ENCODE data around the gene MTFP1. TPM values are rescaled to one million over a fixed set of nuclear protein-coding genes. Genes with fewer than 3 reads are reported as not detected.
A peak's percentile ranks its signal among the peaks of the same experiment; 100 is the strongest.

MTFP1 gene
- total and polyA plus RNA-seq, 9 of the 15 experiments (the other 6 are each of a cell fraction or from before 2014, with no cell fraction given): 10.7 to 52.0 (median 30.1) TPM

- TF ChIP-seq TEAD4 (IDR thresholded peaks at IDR 0.05; ENCODE audit: low read length): 0 out of 2 replicates have a peak, but pooled peaks have one; percentile 19
- no peak for TF ChIP-seq TEAD4 (CRISPR knock-in tag; IDR thresholded peaks at IDR 0.05; ENCODE audit: borderline replicate concordance)
- 0 out of 2 replicates have a peak, but pooled peaks have one; percentile 28 for TF ChIP-seq ZNF592 (IDR thresholded peaks at IDR 0.05)
- TF ChIP-seq ZBTB8A (IDR thresholded peaks at IDR 0.05; ENCODE audit: partially characterized antibody): no peak
- no peak for TF ChIP-seq EGR1 (conservative IDR thresholded peaks at IDR 0.05)
These were observed 17.0 kb upstream of the MTFP1 start (continued) for GRCh38 chr22:30408388-30409102.

- 56% methylated on average over 3 of the region's 3 CpGs for WGBS (ENCODE audit: insufficient coverage, low coverage, missing lambda C conversion rate)
- H3K79me2 ChIP-seq (ENCODE audit: control insufficient read depth, insufficient read depth, low read length): no peaks in the 10 kb centered on the region
- POLR2A ChIA-PET: interaction anchor here (2.3 kb wide), 1 partner anchor 12 kb away, joined by 17 read pairs; no protein-coding TSS in a partner anchor
These were observed 13.8 kb upstream of the MTFP1 start for GRCh38 chr22:30411780-30412179.

More at GRCh38 chr22:30411780-30412179, 13.8 kb upstream of the MTFP1 start:
- H3K27me3 ChIP-seq (ENCODE audit: control insufficient read depth in 2 of 2, insufficient read depth in 2 of 2, low read length in 2 of 2): no peaks in the 10 kb centered on the region
- CTCF ChIA-PET (ENCODE audit: low intra/inter-chr PET ratio): no interaction called here
- no peak overlapping the region for H2AFZ ChIP-seq (ENCODE audit: low read depth, low read length)
- H3K4me1 ChIP-seq (replicated peaks in 1 of 2; ENCODE audit: control insufficient read depth in 2 of 2, insufficient read depth in 2 of 2, low read length in 2 of 2): peaks cover 3 to 12% of the 10 kb centered on the region in 2 experiments; a peak in 3 of 5 replicates
- peaks cover 2% of the 10 kb centered on the region for H3K9me1 ChIP-seq (ENCODE audit: control insufficient read depth, insufficient read depth, low read length)
- FAIRE-seq (no peak), ATAC-seq (no peak), DNase-seq (ENCODE audit: extremely low read depth in 1 of 4, low spot score in 3 of 4) (no peak)
- peak; percentile 91 for TF ChIP-seq ZNF263 (CRISPR knock-in tag; IDR thresholded peaks at IDR 0.05; ENCODE audit: borderline replicate concordance)
- TF ChIP-seq HMGXB4 (CRISPR knock-in tag; IDR thresholded peaks at IDR 0.05): no peak
- peaks cover 9% of the 10 kb centered on the region for H4K20me1 ChIP-seq (replicated peaks; ENCODE audit: control insufficient read depth, insufficient read depth, low read length)
- no peak overlapping the region for H3K9ac ChIP-seq (ENCODE audit: insufficient read depth in 1 of 2, low read depth in 2 of 2, low read length in 2 of 2)
- H3K4me2 ChIP-seq (ENCODE audit: insufficient read depth, low read length): no peak overlapping the region
- no peaks in the 10 kb centered on the region for H3K9me3 ChIP-seq (replicated peaks; ENCODE audit: control insufficient read depth, insufficient read depth, low read depth, low read length)
- no peak overlapping the region for H3K27ac ChIP-seq (ENCODE audit: extremely low read depth, low read depth, low read length)
- in situ Hi-C loops (cut with MboI) (no loop called here), intact Hi-C loops (cut with micrococcal nuclease) (no loop called here)
- BruUV-seq (replicated peaks): no TSS peak
- peaks cover 18% of the 10 kb centered on the region; the same call in 2 of the 3 replicates for H3K36me3 ChIP-seq (ENCODE audit: control insufficient read depth, insufficient read depth, low read length)
- no peak overlapping the region for H3K4me3 ChIP-seq
